H1 (cell line): ENCODE data around the gene COPS2. TPM values are rescaled to one million over a fixed set of nuclear protein-coding genes. Genes with fewer than 3 reads are reported as not detected.

Experiments
- CBX8 ChIP-seq: fragments of 300-800, 300-1000 bp; sonication (generic); IDR thresholded peaks from 2 replicates; pipeline ENCODE4 v1.7.1; 2016; ENCODE audit warnings: low read depth, low read length, borderline replicate concordance
- FOSL1 ChIP-seq: IDR thresholded peaks from 2 replicates; pipeline ENCODE4 v1.6.1; 2011; ENCODE audit warnings: mild to moderate bottlenecking, low read depth, low read length, moderate library complexity; ENCODE audit not compliant: insufficient read depth
- JUND ChIP-seq: IDR thresholded peaks from 2 replicates; pipeline ENCODE4 v1.6.1; 2011; ENCODE audit warnings: mild to moderate bottlenecking, improper control_type of control experiment, low read length
- KDM4A ChIP-seq: IDR thresholded peaks from one replicate; pipeline ENCODE4 v1.7.1; 2012; ENCODE audit warnings: low read depth, mild to moderate bottlenecking, moderate library complexity, low read length, inconsistent platforms; ENCODE audit not compliant: severe bottlenecking
- POU5F1 ChIP-seq: IDR thresholded peaks from 2 replicates; pipeline ENCODE4 v1.6.1; 2011; ENCODE audit warnings: low read depth, mild to moderate bottlenecking, low read length, moderate library complexity
- RFX5 ChIP-seq: IDR thresholded peaks from 2 replicates; pipeline ENCODE4 v1.6.1; 2011; ENCODE audit warnings: low read depth, low read length, improper control_type of control experiment, borderline replicate concordance
- TAF1 ChIP-seq: IDR thresholded peaks from 2 replicates; pipeline ENCODE4 v1.6.1; 2011; ENCODE audit warnings: mild to moderate bottlenecking, low read depth, low read length
- polyA plus RNA-seq, 7 experiments: library from polyadenylated mRNA; depleted of rRNA in 3 of 7; stranded (reverse) in 5 of 7; unstranded in 2 of 7; fragments of >200 nt in 5 of 7; fragments of 200-250 nt in 2 of 7; gene quantifications; 1 replicate in 5 of 7; 2 replicates in 1 of 7; 4 replicates in 1 of 7; pipeline versions ENCODE4 v1.2.1 to v1.2.3, GENCODE V29; 2011 to 2013; ENCODE audit warnings: missing spikeins in 2 of 7, mixed read lengths in 2 of 7
- total RNA-seq: library from RNA; stranded (reverse); fragmentation: NEBNext Ultra II Directional; extraction: Animal tissue kit (Norgen Biotek cat#: 25700); gene quantifications from 2 replicates; pipeline ENCODE4 v1.2.1, GENCODE V29; 2021

The COPS2 gene
- total and polyA plus RNA-seq, 2 of the 8 experiments (the other 6 are each of a cell fraction or from before 2014, with no cell fraction given) = 17.7 to 85.1 TPM

DNA sequence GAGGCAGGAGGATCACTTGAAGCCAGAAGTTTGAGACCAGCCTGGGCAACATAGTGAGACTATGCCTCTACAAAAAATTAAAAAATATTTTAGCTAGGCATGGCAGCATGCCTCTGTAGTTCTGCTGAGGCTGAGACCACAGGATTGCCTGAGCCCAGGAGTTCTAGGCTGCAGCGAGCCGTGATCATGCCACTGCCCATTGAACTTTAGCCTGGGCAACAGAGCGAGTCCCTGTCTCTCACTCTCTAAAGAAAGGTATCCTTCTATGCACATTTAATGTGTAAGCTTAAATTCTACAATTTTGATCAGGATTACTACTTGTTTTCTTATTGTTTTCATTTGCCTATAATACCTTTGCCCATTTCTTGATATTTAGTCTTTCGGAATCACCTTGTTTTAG lies 41.5 kb upstream of the COPS2 start (continued):
- TF ChIP-seq KDM4A (no peak), TAF1 (no peak), POU5F1 (no peak), CBX8 (no peak), FOSL1 (no peak), RFX5 (no peak), JUND (no peak)
